Activated naive CD4-positive, alpha-beta T cell treated with anti-CD3 and anti-CD28 coated beads, Interleukin-2, amount 50 U/mL, for 72 hours (primary cell): ENCODE results near the gene CCDC124. TPM values are rescaled to one million over a fixed set of nuclear protein-coding genes. Genes with fewer than 3 reads are reported as not detected.

Source experiments
- ATAC-seq, 2 donors: fragments of 150-1000 bp; cut with Tn5 transposase; 2 replicates each; pipeline ENCODE4 v1.10.0; 2021; ENCODE audit warnings: mild to moderate bottlenecking in 2 of 2, moderate library complexity in 2 of 2
- DNase-seq, 2 donors: peaks; one replicate each; pipeline ENCODE4 v3.0.0; 2021 to 2022; ENCODE audit warnings: low spot score in 2 of 2
- H3K27ac Mint-ChIP-seq, 2 donors: one replicate each; pipeline ENCODE4 v1.8.0; 2022; ENCODE audit warnings: mild to moderate bottlenecking in 2 of 2, mixed read lengths in 2 of 2
- H3K36me3 Mint-ChIP-seq, 2 donors: one replicate each; pipeline ENCODE4 v1.8.0; 2022; ENCODE audit warnings: mixed read lengths in 2 of 2
- H3K9me3 Mint-ChIP-seq, 2 donors: one replicate each; pipeline ENCODE4 v1.8.0; 2022; ENCODE audit warnings: mixed read lengths in 2 of 2
- total RNA-seq, 2 donors: library from RNA; stranded (reverse); gene quantifications; one replicate each; pipeline ENCODE4 v1.2.3, GENCODE V29; 2022

Gene CCDC124
- total RNA-seq, 2 donors from 2014 or later = 66.4 to 80.8 TPM

GRCh38 chr19:17922138-17922537, 10.7 kb upstream of the CCDC124 start:
- ATAC-seq = no peak

GRCh38 chr19:17926044-17926443, 6.8 kb upstream of the CCDC124 start:
- no peak for ATAC-seq
- H3K36me3 Mint-ChIP-seq = no peaks in the 10 kb centered on the region
- peaks cover 0 to 4% of the 10 kb centered on the region in 2 donors for H3K9me3 Mint-ChIP-seq
- H3K27ac Mint-ChIP-seq = no peak overlapping the region
- DNase-seq = no peak

More at GRCh38 chr19:17922138-17922537, 10.7 kb upstream of the CCDC124 start:
- no peaks in the 10 kb centered on the region for H3K36me3 Mint-ChIP-seq
- DNase-seq = no peak
- no peak overlapping the region for H3K27ac Mint-ChIP-seq
- H3K9me3 Mint-ChIP-seq = peaks cover 0 to 4% of the 10 kb centered on the region in 2 donors

GRCh38 chr19:17929056-17929455, 3.8 kb upstream of the CCDC124 start:
- ATAC-seq (no peak), DNase-seq (no peak)
- H3K27ac Mint-ChIP-seq = no peak overlapping the region
- peaks cover 0 to 4% of the 10 kb centered on the region in 2 donors for H3K9me3 Mint-ChIP-seq
- H3K36me3 Mint-ChIP-seq = peaks cover 0 to 6% of the 10 kb centered on the region in 2 donors

GRCh38 chr19:17931532-17932191, 1.2 kb upstream of the CCDC124 start:
- H3K27ac Mint-ChIP-seq = peak overlapping the region in 1 of 2 donors; percentile 99
- no peak for DNase-seq
- H3K9me3 Mint-ChIP-seq = peaks cover 0 to 4% of the 10 kb centered on the region in 2 donors
- no peak for ATAC-seq
- peaks cover 0 to 6% of the 10 kb centered on the region in 2 donors for H3K36me3 Mint-ChIP-seq

GRCh38 chr19:17933414-17934129, 757 bp downstream of the CCDC124 start:
- no peak for ATAC-seq
- Mint-ChIP-seq H3K36me3 (peaks cover 0 to 6% of the 10 kb centered on the region in 2 donors), H3K9me3 (no peaks in the 10 kb centered on the region), H3K27ac (peak overlapping the region; percentile 87 to 99)
- no peak for DNase-seq

GRCh38 chr19:17936379-17936778, 3.6 kb downstream of the CCDC124 start:
- Mint-ChIP-seq H3K27ac (no peak overlapping the region), H3K9me3 (no peaks in the 10 kb centered on the region), H3K36me3 (peaks cover 0 to 6% of the 10 kb centered on the region in 2 donors)
- ATAC-seq (no peak), DNase-seq (no peak)

GRCh38 chr19:17937371-17937900, 4.6 kb downstream of the CCDC124 start:
- peaks cover 0 to 6% of the 10 kb centered on the region in 2 donors for H3K36me3 Mint-ChIP-seq
- DNase-seq (no peak), ATAC-seq (no peak)
- no peaks in the 10 kb centered on the region for H3K9me3 Mint-ChIP-seq
- H3K27ac Mint-ChIP-seq = no peak overlapping the region

- H3K9me3 Mint-ChIP-seq = no peaks in the 10 kb centered on the region
- ATAC-seq (peak; percentile 97 to 99), DNase-seq (peak; percentile 84 to 87)
- H3K27ac Mint-ChIP-seq = no peak overlapping the region
- peaks cover 0 to 6% of the 10 kb centered on the region in 2 donors for H3K36me3 Mint-ChIP-seq
Measured at GRCh38 chr19:17938092-17938845, 5.5 kb downstream of the CCDC124 start.

GRCh38 chr19:17942181-17942580, 9.4 kb downstream of the CCDC124 start:
- H3K9me3 Mint-ChIP-seq = no peaks in the 10 kb centered on the region
- ATAC-seq = no peak
- H3K36me3 Mint-ChIP-seq = no peaks in the 10 kb centered on the region
- no peak overlapping the region for H3K27ac Mint-ChIP-seq
- no peak for DNase-seq

GRCh38 chr19:17942582-17943273, 9.9 kb downstream of the CCDC124 start:
- no peak overlapping the region for H3K27ac Mint-ChIP-seq
- no peaks in the 10 kb centered on the region for H3K36me3 Mint-ChIP-seq
- no peak for DNase-seq
- H3K9me3 Mint-ChIP-seq = no peaks in the 10 kb centered on the region
- no peak for ATAC-seq

GRCh38 chr19:17943274-17944221, 10.7 kb downstream of the CCDC124 start:
- H3K36me3 Mint-ChIP-seq = no peaks in the 10 kb centered on the region
- no peak for DNase-seq
- H3K9me3 Mint-ChIP-seq = no peaks in the 10 kb centered on the region

GRCh38 chr19:17944301-17944700, 11.5 kb downstream of the CCDC124 start:
- DNase-seq (no peak), ATAC-seq (no peak)
- Mint-ChIP-seq H3K9me3 (no peaks in the 10 kb centered on the region), H3K27ac (peak overlapping the region in 1 of 2 donors; percentile 7), H3K36me3 (no peaks in the 10 kb centered on the region)

More at GRCh38 chr19:17943274-17944221, 10.7 kb downstream of the CCDC124 start:
- H3K27ac Mint-ChIP-seq = no peak overlapping the region
- no peak for ATAC-seq

GRCh38 chr19:17946965-17947784, 14.4 kb downstream of the CCDC124 start:
- no peak for DNase-seq
- H3K27ac Mint-ChIP-seq = peak overlapping the region; percentile 85 to 97
- peaks cover 5 to 8% of the 10 kb centered on the region in 2 donors for H3K36me3 Mint-ChIP-seq
- no peaks in the 10 kb centered on the region for H3K9me3 Mint-ChIP-seq
- ATAC-seq = peak; percentile 52 to 67

GRCh38 chr19:17947815-17948513, 15.1 kb downstream of the CCDC124 start:
- Mint-ChIP-seq H3K36me3 (peaks cover 5 to 8% of the 10 kb centered on the region in 2 donors), H3K9me3 (no peaks in the 10 kb centered on the region), H3K27ac (peak overlapping the region; percentile 85)
- DNase-seq (peak; percentile 97 to 98), ATAC-seq (peak; percentile 67 to 77)
